Lower leg skin (tissue), 4 donors: ENCODE data around the gene NOTCH3. TPM values are rescaled to one million over a fixed set of nuclear protein-coding genes. Genes with fewer than 3 reads are reported as not detected.

Experiments used
- DNase-seq, 2 donors: peaks; one replicate each; pipeline ENCODE4 v3.0.0-alpha.2; 2019; ENCODE audit warnings: low spot score in 2 of 2
- H3K4me3 ChIP-seq: fragments of 200-600 bp; sonication (generic); 2 replicates; pipeline ENCODE4 v1.5.1; 2017; ENCODE audit warnings: mild to moderate bottlenecking, low read depth; ENCODE audit not compliant: poor library complexity, severe bottlenecking
- CTCF ChIP-seq, 3 donors: fragments of 450-650 bp; IDR thresholded peaks; one replicate each; pipeline ENCODE4 v1.5.1; 2016; ENCODE audit warnings: antibody characterized with exemption in 3 of 3, mild to moderate bottlenecking in 3 of 3, moderate library complexity in 2 of 3
- POLR2A ChIP-seq, 2 donors: fragments of 450-650 bp; IDR thresholded peaks; one replicate each; pipeline ENCODE4 v1.6.1; 2016 to 2017; ENCODE audit warnings: antibody characterized with exemption in 2 of 2, mild to moderate bottlenecking in 1 of 2, moderate library complexity in 1 of 2
- WGBS, 2 donors: methylation state at CpG; one replicate each; pipeline ENCODE4 v1.1.5; 2018; 5-methylcytosine and 5-hydroxymethylcytosine counted together
- intact Hi-C: fragments of 100-400 bp; cut with DNase I; formaldehyde crosslinking; loops from one replicate; pipeline ENCODE4 v1.15.0; 2023; ENCODE audit warnings: low total_unique reads
- total RNA-seq, 4 donors: library from RNA; depleted of rRNA; stranded (reverse); fragments of >200 nt; gene quantifications; one replicate each; pipeline ENCODE4 v1.1.0, GENCODE V29; 2016

The NOTCH3 gene
- total RNA-seq, 4 donors from 2014 or later: 215 to 332 (median 251) TPM

- H3K4me3 ChIP-seq: no peak overlapping the region
- TF ChIP-seq POLR2A (IDR thresholded peaks at IDR 0.05) (no peak), CTCF (IDR thresholded peaks at IDR 0.05) (no peak)
- DNase-seq: no peak
- 71 to 72% methylated on average over 13 of the region's 13 CpGs for WGBS, 2 donors
- intact Hi-C loops: no loop called here
Measured at GRCh38 chr19:15115080-15115479, 85.7 kb downstream of the NOTCH3 start.

GRCh38 chr19:15114153-15114540 is 86.6 kb downstream of the NOTCH3 start:
- intact Hi-C loops: no loop called here
- no peak for DNase-seq
- TF ChIP-seq POLR2A (IDR thresholded peaks at IDR 0.05) (no peak), CTCF (IDR thresholded peaks at IDR 0.05) (no peak)
- 55 to 72% methylated on average over 6 to 7 of the region's 7 CpGs for whole genome bisulfite sequencing, 2 donors
- no peak overlapping the region for H3K4me3 ChIP-seq

GRCh38 chr19:15113245-15114152 is 87.3 kb downstream of the NOTCH3 start:
- no peak overlapping the region for H3K4me3 ChIP-seq
- intact Hi-C loops: no loop called here
- TF ChIP-seq POLR2A (IDR thresholded peaks at IDR 0.05) (no peak), CTCF (IDR thresholded peaks at IDR 0.05) (no peak)
- 91 to 95% methylated on average over 57 of the region's 58 CpGs for WGBS, 2 donors
- DNase-seq: no peak

GRCh38 chr19:15112385-15112784 is 88.4 kb downstream of the NOTCH3 start:
- TF ChIP-seq POLR2A (IDR thresholded peaks at IDR 0.05) (no peak), CTCF (IDR thresholded peaks at IDR 0.05) (no peak)
- intact Hi-C loops: no loop called here
- 91 to 92% methylated on average over 11 of the region's 11 CpGs for WGBS, 2 donors
- DNase-seq: no peak
- H3K4me3 ChIP-seq: no peak overlapping the region

- TF ChIP-seq CTCF (IDR thresholded peaks at IDR 0.05) (no peak), POLR2A (IDR thresholded peaks at IDR 0.05) (no peak)
- no peak for DNase-seq
- WGBS, 2 donors: 94 to 95% methylated on average over 1 of the region's 1 CpG
- intact Hi-C loops: no loop called here
- no peak overlapping the region for H3K4me3 ChIP-seq
Measured at GRCh38 chr19:15111758-15112157, 89.0 kb downstream of the NOTCH3 start.
